Left ventricle myocardium superior (tissue), 1 donor: ENCODE results near the gene GREM2. TPM values are rescaled to one million over a fixed set of nuclear protein-coding genes. Genes with fewer than 3 reads are reported as not detected.

ENCODE experiments used
- ATAC-seq: fragments of 200-7000 bp; cut with Tn5 transposase; one replicate; pipeline ENCODE4 v1.9.1; 2020; ENCODE audit warnings: mild to moderate bottlenecking, moderate library complexity
- DNase-seq: peaks from one replicate; pipeline ENCODE4 v3.0.0-alpha.2; 2020
- intact Hi-C: fragments of 100-400 bp; cut with micrococcal nuclease; formaldehyde crosslinking; loops from one replicate; pipeline ENCODE4 v1.11.0; 2022
- total RNA-seq: library from RNA; stranded (reverse); fragmentation: NEBNext Ultra II Directional; extraction: Animal tissue kit (Norgen Biotek cat#: 25700); gene quantifications from one replicate; pipeline ENCODE4 v1.2.1, GENCODE V29; 2021
- donor health status: DM: no; HTN: yes; CAD: no; lungs with severe emphysema.

Gene GREM2
- total RNA-seq, 1 donor from 2014 or later = not detected

DNA sequence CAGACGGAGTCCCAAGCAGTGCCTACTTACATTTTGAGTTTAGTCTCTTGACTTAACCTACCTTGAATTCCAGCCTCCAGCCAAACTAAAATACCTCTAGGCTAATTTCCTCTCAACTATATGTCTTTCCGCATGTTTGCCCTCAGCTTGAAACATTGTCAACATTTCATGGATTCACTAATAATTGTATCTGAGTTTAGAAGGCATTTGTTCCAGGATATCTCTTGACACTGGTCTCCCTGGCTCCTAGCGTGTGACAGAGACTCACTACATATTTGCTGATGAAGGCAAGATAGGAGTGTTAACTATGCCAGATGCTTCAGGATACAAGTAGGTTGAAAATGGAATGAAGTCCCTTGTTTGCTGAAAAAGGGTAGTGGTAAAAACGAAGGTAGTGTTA, 136.1 kb downstream of the GREM2 start:
- intact Hi-C loops = no loop called here
- DNase-seq (no peak), ATAC-seq (no peak)

- intact Hi-C loops = no loop called here
Measured at GRCh38 chr1:240474133-240474614, 137.8 kb downstream of the GREM2 start.

GRCh38 chr1:240468656-240469055, 143.3 kb downstream of the GREM2 start:
- intact Hi-C loops = no loop called here
- no peak for ATAC-seq
- DNase-seq = no peak

More at GRCh38 chr1:240474133-240474614, 137.8 kb downstream of the GREM2 start:
- DNase-seq = no peak
- no peak for ATAC-seq

GRCh38 chr1:240467895-240468294, 144.1 kb downstream of the GREM2 start:
- ATAC-seq = no peak
- no peak for DNase-seq
- intact Hi-C loops = no loop called here

- ATAC-seq = no peak
- intact Hi-C loops = no loop called here
- DNase-seq = no peak
Measured at GRCh38 chr1:240466509-240466908, 145.4 kb downstream of the GREM2 start.

- ATAC-seq (no peak), DNase-seq (no peak)
- intact Hi-C loops = no loop called here
Measured at GRCh38 chr1:240465531-240465940, 146.4 kb downstream of the GREM2 start.

DNA sequence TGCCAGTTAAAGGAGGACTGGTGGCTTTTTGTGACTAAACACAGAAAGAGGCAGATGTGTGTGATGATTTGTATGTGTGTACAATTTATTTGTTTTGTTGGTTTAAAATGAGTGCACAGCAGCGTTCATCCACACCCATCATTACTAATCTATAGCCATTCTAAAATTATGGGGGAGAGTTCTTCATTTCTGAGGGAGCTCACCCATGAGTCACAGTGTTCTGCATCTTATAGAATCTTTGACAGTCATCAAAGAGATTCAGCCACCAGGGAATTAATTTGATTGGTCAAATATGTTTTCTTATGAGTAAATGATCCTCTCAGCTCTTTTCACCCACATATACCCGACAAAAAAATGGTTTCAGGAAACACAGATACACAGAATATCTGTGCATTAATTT, 147.9 kb downstream of the GREM2 start:
- intact Hi-C loops = no loop called here
- no peak for ATAC-seq
- DNase-seq = no peak

DNA sequence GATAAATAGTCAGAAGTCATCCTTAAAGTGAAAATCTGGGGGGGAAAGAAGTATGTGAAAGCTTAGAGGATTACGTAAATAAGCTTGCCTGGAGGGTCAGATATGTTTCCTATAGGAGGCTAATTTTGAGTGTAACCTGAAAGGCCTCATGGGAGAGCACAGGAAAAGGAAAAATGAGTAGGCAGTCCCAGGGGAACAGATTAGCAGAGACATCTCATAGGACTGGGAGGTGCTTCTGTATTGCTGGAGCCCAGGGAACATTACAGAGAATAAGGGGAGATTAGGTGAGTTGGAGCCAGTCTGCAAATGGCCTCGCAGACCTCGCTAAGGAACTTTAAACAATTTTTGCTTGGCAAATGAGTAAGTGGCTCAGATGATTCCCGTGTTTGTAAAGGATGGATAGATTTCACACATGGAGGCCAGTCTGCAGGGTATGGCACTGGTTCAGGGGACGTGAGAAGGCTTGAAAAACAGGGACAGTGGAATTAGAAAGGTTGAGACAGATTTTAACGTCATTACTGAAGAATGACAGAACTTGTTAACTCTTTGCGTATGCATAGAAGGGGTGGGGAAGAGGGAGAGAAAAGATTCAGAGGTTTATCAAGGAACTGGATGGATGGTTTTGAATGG, 149.1 kb downstream of the GREM2 start:
- ATAC-seq (no peak), DNase-seq (no peak)
- intact Hi-C loops = no loop called here

DNA sequence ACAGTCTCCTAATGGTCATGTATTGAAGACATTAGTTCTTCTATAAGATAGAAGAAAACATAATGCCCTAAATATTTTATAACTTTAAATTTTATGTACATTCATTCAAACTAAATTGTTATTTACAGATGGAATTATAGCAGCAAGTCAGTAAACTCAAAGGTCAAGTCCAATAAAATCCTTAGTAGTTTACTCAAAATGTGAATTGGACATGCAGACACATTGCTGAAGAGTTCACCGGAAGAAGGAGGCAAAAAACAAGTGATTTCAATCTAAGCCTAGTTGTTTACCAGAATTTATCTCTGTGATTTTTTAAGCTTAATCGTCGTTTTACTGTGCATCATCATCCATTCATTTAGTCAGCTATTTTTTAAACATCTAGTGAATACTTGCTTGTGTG, 149.7 kb downstream of the GREM2 start:
- intact Hi-C loops = no loop called here
- DNase-seq = no peak
- no peak for ATAC-seq

GRCh38 chr1:240457203-240457602, 154.8 kb downstream of the GREM2 start:
- DNase-seq (no peak), ATAC-seq (no peak)
- intact Hi-C loops = no loop called here

DNA sequence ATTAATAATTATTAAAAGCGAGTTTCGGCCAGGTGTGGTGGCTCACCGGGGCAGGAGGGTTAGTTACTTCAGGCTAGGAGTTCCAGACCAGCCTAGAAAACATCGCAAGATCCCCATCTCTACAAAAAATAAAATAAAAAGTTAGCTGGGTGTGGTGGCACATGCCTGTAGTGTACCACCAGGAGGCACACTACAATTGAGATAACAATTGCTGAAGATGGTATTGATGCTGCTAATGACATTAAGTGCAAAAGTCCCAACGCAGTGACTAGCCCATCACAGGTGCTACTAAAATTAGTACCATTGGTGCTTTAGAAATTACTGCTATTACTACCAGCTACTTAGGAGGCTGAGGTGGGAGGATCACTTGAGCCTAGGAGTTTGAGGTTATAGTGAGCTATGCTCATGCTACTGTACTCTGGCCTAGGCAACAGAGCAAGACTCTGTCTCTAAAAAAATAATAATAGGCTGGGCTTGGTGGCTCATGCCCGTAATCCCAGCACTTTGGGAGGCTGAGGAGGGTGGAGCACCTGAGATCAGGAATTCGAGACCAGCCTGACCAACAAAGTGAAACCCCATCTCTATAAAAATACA, 156.6 kb downstream of the GREM2 start:
- DNase-seq = no peak
- intact Hi-C loops = no loop called here
- ATAC-seq = no peak

GRCh38 chr1:240445369-240445768, 166.6 kb downstream of the GREM2 start:
- intact Hi-C loops = no loop called here
- no peak for DNase-seq
- ATAC-seq = no peak

DNA sequence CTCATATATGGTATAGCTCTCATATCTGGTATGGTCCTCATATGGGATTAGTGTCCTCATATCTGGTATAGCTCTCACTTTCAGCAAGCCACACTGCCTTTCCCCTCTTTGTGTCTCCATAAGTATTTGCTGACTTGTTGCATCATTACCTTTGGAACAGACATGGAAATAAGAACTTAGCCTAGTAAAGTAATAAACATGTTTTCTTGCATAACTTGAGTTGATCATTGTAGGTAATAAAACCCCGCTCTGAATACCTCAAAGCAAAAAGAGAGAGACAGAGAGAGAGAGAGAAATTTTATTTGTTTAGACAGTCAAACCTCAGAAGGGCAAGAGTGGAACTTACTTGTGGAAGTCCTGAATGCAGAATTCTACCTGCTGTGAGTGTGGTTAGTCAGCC, 170.3 kb downstream of the GREM2 start:
- ATAC-seq (no peak), DNase-seq (no peak)
- intact Hi-C loops = no loop called here
